HEK293T (cell line): Measurements from ENCODE around the gene RMDN2.

Experiments
- CTBP1 ChIP-seq: fragments of 450-650 bp; IDR thresholded peaks from 2 replicates; pipeline ENCODE4 v1.6.1; 2016; ENCODE audit warnings: borderline replicate concordance
- ELF4 ChIP-seq: fragments of 450-650 bp; IDR thresholded peaks from 2 replicates; pipeline ENCODE4 v1.6.1; 2017; ENCODE audit warnings: antibody characterized with exemption
- FOXA1 ChIP-seq: fragments of 450-650 bp; IDR thresholded peaks from 2 replicates; pipeline ENCODE4 v1.6.1; 2016; ENCODE audit warnings: mild to moderate bottlenecking
- FOXM1 ChIP-seq: fragments of 450-650 bp; IDR thresholded peaks from 2 replicates; pipeline ENCODE4 v1.6.1; 2017; ENCODE audit warnings: mild to moderate bottlenecking, borderline replicate concordance
- L3MBTL2 ChIP-seq: fragments of 450-650 bp; conservative IDR thresholded peaks from 2 replicates; pipeline ENCODE4 v1.6.1; 2016; ENCODE audit warnings: mild to moderate bottlenecking
- LEF1 ChIP-seq: fragments of 450-650 bp; IDR thresholded peaks from 2 replicates; pipeline ENCODE4 v1.6.1; 2017; ENCODE audit warnings: mild to moderate bottlenecking, borderline replicate concordance
- SP1 ChIP-seq: fragments of 450-650 bp; IDR thresholded peaks from 2 replicates; pipeline ENCODE4 v1.6.1; 2017
- SUZ12 ChIP-seq: fragments of 450-650 bp; IDR thresholded peaks from 2 replicates; pipeline ENCODE4 v1.6.1; 2016; ENCODE audit warnings: mild to moderate bottlenecking
- TARDBP ChIP-seq: fragments of 450-650 bp; IDR thresholded peaks from 2 replicates; pipeline ENCODE4 v1.6.1; 2016

GRCh38 chr2:37876227-37876626 is 48.9 kb upstream of the RMDN2 start:
- no peak for TF ChIP-seq SP1
- no peak for TF ChIP-seq ELF4
- no peak for TF ChIP-seq FOXA1
- TF ChIP-seq FOXM1: no peak
- TF ChIP-seq SUZ12: no peak
- TF ChIP-seq L3MBTL2: no peak
- no peak for TF ChIP-seq TARDBP
- no peak for TF ChIP-seq CTBP1
- TF ChIP-seq LEF1: no peak
